AG20443 (cell line): ENCODE measurements around the gene KLK12.
"Not testable (repeated sequence)": the region's sequence is repeated elsewhere in the genome, so short reads cannot be mapped to it uniquely, and the experiment has no call there.

Source experiments
- DNase-seq: peaks from one replicate; pipeline ENCODE4 v3.0.0; 2012; ENCODE audit warnings: low spot score, mixed read lengths

The KLK12 gene

GRCh38 chr19:51015691-51016267 is 19.0 kb downstream of the KLK12 start:
- no peak for DNase-seq

- DNase-seq = no peak
These were observed 20.6 kb downstream of the KLK12 start for GRCh38 chr19:51014242-51014641.

GRCh38 chr19:51012661-51013190 is 22.1 kb downstream of the KLK12 start:
- DNase-seq = no peak

GRCh38 chr19:51010066-51010795 is 24.6 kb downstream of the KLK12 start:
- DNase-seq = no peak

- no peak for DNase-seq
These were observed 25.5 kb downstream of the KLK12 start for GRCh38 chr19:51009061-51009891.

- DNase-seq = no peak
These were observed 27.3 kb downstream of the KLK12 start for GRCh38 chr19:51007488-51007887.

GRCh38 chr19:51006406-51006805 is 28.4 kb downstream of the KLK12 start:
- DNase-seq = no peak

GRCh38 chr19:51005248-51005647 is 29.6 kb downstream of the KLK12 start:
- no peak for DNase-seq

- no peak for DNase-seq
These were observed 31.5 kb downstream of the KLK12 start for GRCh38 chr19:51003316-51003715.

GRCh38 chr19:51002542-51003311 is 32.1 kb downstream of the KLK12 start:
- no peak for DNase-seq

GRCh38 chr19:51002089-51002532 is 32.7 kb downstream of the KLK12 start:
- no peak for DNase-seq

GRCh38 chr19:51001515-51001914 is 33.3 kb downstream of the KLK12 start, which contains the start of gene KLK8:
Gene KLK8, minus strand, starts transcription at chr19:51001604. Its CDS starts 437 bp downstream, at chr19:51001167.
- DNase-seq = no peak

- no peak for DNase-seq
These were observed 33.8 kb downstream of the KLK12 start for GRCh38 chr19:51000981-51001380.

- no peak for DNase-seq
These were observed 34.4 kb downstream of the KLK12 start for GRCh38 chr19:51000426-51000825.

GRCh38 chr19:50998686-50999085 is 36.1 kb downstream of the KLK12 start:
- no peak for DNase-seq

GRCh38 chr19:50998061-50998460 is 36.7 kb downstream of the KLK12 start:
- no peak for DNase-seq

- no peak for DNase-seq
These were observed 40.7 kb downstream of the KLK12 start for GRCh38 chr19:50994129-50994528.

- no peak for DNase-seq
These were observed 42.2 kb downstream of the KLK12 start for GRCh38 chr19:50992666-50993035.

- DNase-seq = not testable (repeated sequence)
These were observed 50.4 kb downstream of the KLK12 start for GRCh38 chr19:50984416-50984815.

GRCh38 chr19:50983625-50984292 is 51.0 kb downstream of the KLK12 start, which contains the start of gene KLK7:
Gene KLK7, minus strand, starts transcription at chr19:50983917. Its CDS starts 1,518 bp downstream, at chr19:50982399.
- no peak for DNase-seq

- DNase-seq = no peak
These were observed 52.6 kb downstream of the KLK12 start for GRCh38 chr19:50982186-50982585.
